ENCODE data around the gene SOD3.

SOD3 gene

DNA sequence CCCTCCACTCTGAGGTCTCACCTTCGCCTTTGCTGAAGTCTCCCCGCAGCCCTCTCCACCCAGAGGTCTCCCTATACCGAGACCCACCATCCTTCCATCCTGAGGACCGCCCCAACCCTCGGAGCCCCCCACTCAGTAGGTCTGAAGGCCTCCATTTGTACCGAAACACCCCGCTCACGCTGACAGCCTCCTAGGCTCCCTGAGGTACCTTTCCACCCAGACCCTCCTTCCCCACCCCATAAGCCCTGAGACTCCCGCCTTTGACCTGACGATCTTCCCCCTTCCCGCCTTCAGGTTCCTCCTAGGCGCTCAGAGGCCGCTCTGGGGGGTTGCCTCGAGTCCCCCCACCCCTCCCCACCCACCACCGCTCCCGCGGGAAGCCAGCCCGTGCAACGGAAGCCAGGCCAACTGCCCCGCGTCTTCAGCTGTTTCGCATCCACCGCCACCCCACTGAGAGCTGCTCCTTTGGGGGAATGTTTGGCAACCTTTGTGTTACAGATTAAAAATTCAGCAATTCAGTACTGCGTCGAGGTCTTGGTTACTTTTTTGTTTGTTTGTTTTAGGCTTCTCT lies 5.0 kb downstream of the SOD3 start:
- DNase-seq (ENCODE audit: extremely low read depth in 1 of 2, low read depth in 1 of 2) = no peak

DNA sequence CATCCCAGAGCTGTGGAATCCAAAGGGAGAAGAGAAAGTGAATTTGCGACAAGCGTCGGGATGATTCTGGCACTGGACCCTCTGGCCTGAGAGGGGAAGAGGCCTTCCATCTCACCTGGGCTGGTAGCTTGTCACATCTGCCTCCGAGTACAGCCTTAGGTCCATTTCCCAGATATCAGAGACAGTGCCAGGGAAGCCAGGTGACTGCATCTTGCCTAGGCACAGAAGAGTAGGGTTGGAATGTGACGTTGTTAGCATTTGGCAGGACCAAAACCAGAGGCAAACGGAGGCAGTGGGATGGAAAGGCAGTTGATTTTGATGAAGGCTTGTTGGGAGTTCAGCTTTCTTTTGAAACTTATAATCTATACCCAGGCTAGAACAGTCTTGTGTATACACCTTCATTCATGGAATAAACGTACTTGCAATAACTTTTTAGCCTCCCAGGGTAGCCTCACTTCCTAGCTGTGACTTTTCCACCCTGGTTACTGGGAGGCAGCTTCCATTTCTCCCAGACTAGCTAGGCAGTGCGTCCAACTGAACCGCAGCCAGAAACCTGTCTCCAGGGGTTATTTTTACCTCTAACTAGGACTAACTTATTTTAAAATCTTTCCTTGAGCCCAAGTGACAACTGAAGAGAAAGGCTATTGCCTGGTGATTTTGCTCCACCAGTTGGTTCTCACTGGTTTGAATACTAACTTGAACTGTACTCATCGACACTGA lies 5.9 kb downstream of the SOD3 start:
- DNase-seq (ENCODE audit: extremely low read depth in 1 of 2, low read depth in 1 of 2) = no peak

DNA sequence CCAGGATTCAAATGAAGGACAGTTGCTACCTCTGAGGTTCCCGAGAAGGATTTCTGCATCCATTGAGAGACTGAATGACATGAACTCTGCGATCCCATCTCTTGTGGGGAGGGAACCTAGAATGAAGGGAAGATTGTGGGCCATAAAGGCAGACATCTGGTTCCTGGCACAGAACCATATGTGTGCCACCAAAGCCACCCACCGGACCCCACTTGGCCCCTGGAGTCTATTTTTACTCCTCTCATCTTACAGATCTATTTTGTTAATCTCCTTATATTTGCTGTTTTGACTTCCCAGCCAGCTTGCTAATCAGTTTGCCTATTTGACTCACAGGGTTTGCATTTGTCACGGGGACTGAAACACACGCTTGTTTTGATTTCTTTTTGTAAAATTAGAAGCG lies 7.3 kb downstream of the SOD3 start:
- DNase-seq (ENCODE audit: extremely low read depth in 1 of 2, low read depth in 1 of 2) = no peak

DNA sequence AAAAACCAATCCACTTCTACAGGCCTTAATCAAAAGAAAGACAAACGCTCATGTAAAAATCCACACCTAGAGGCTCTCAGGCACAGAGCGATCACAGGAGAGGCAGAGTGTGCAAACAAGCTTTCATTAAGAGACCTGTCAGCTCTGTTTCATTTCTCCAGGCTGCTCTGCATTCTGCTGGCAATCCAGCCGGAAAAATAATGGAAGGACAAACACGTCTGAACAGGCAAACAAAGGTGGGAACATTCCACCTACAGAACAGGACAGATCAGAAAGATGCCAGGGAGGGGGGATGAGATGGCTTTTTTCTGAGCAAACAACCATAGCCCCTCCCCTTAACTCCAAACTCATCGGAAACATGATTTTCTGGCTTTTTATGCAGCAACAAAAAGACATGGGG lies 9.7 kb downstream of the SOD3 start:
- DNase-seq (ENCODE audit: extremely low read depth in 1 of 2, low read depth in 1 of 2) = no peak

DNA sequence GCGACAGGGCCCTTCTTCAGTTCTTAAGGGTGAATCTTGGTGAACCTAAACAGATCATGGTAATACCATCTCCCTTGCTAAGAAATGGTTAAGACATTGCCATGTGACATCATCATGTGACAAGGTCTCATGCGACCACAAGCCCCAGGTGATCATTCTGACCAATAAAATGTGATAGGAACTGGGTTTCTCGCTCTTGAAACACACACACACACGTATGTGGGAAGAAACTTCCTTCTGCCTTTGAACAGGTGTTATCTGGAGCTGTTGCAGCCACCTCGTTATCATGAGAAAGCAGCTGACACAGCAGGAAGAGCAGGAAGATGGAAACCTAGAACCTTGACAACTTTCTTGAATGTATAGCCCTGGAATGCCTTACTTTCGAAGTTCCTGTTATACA lies 10.2 kb downstream of the SOD3 start:
- no peak for DNase-seq (ENCODE audit: extremely low read depth in 1 of 2, low read depth in 1 of 2)

DNA sequence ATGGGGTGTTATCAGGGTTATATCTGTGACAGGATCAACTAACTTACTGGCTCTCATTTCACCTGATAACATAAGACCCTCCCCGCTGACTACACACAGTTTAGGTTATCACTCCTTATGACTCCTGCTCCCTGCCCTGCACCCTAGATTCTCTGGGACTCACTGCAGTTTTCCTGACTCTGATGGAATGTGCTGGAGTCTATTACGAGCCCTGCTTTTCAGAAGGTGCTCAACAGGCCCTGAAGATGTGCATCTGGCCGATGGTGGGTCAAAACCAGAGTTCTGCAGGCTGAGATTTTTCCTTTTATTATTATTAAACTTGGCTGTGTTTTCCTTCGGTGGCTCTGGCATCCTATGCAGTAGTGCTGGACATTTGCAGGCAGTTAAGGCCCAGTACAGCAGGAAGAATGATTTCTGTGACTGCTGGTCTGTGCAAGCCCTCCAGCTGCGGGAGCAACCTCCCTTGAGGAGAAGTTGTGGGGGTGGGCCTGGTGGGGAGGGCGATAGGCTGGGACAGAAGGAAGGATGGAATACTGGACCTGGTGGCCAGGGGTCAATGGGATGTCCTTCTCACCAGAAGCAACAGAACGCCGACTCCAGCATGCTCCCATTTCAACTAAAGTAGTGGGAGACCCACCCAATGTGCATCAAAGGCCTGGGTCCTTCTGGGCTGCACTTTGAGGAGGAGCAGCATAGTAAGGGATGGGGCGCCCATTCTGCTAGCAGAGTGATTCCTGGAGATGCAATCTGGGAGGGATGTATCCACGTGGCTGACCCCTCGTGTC lies 11.0 kb downstream of the SOD3 start:
- DNase-seq (ENCODE audit: extremely low read depth in 1 of 2, low read depth in 1 of 2) = no peak

DNA sequence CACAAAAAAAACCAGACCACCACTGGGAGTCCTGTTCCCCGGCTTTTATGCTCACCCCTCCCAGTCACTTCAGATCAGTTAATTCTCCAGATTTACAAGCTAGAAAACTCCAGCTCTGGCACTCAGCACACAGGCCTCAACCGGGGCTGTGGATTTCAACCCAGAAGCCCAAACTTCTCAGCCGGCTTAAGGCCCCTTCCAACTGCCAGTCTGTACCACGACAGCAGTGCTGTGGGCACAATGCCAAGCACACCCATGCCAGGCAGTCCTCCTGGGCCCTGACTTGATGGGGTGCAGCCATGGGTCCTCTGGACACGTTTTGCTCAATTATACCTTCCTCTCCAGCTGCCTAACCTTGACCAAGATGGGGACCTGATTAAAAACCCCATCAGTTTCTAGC lies 12.2 kb downstream of the SOD3 start:
- no peak for DNase-seq (ENCODE audit: extremely low read depth in 1 of 2, low read depth in 1 of 2)

DNA sequence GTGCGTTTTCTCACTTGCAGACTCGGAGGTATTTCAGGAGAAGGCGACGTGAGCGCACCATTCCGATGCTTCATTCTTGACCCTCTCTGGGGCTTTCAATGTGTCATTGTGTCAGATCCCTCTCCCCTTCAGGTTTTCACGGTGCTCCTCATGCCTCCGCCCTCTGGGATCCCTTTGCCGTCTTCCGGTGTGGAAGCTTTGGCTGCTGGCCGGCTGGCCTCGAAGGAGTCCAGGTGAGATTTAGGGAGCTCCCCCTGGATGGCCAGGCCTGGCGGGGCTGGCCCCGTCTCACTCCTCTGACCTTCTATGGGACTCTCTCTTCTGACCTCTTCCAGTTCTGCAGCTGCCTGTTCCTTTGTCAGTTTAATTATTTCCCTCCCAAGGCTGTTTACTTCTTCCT lies 12.9 kb downstream of the SOD3 start:
- DNase-seq (ENCODE audit: extremely low read depth in 1 of 2, low read depth in 1 of 2) = no peak

DNA sequence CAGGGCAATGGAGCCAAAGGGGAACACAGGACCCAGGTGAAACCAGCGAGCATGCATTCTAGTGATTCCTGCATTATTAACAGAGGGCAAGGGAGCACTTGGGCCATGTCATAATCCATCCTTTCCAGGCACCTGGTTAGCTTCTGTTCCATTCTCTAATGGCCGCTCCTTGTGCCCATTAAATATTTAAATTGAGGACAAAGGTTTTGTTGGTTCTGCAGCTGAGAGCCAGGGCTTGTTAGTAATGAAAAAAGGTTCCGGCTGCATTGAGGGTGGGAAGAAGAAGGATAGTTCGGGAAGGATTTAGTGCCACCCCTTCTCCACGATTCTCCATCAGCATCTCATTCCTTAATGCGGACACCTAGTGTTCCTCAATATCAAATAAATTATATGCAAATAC lies 13.6 kb downstream of the SOD3 start:
- DNase-seq (ENCODE audit: extremely low read depth in 1 of 2, low read depth in 1 of 2) = no peak

DNA sequence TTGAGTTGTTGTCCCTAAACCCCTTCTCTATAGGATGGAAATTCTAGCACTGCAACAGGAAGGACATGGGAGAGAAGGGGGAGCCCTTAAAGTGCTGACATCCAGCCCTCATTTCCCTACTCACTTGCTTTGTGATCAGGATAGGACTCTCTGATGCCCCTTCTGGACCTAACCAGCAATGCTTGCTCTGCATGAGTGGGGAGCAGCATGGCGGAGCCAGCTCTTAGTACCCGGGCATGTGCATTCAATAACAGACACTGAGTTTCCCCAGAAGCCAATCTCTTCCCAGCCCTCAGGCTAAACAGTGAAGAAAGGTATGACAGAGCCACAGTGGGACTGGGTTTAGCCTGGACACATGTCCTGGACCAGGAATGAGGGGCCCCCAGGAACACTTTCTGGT lies 14.0 kb downstream of the SOD3 start:
- no peak for DNase-seq (ENCODE audit: extremely low read depth in 1 of 2, low read depth in 1 of 2)

DNA sequence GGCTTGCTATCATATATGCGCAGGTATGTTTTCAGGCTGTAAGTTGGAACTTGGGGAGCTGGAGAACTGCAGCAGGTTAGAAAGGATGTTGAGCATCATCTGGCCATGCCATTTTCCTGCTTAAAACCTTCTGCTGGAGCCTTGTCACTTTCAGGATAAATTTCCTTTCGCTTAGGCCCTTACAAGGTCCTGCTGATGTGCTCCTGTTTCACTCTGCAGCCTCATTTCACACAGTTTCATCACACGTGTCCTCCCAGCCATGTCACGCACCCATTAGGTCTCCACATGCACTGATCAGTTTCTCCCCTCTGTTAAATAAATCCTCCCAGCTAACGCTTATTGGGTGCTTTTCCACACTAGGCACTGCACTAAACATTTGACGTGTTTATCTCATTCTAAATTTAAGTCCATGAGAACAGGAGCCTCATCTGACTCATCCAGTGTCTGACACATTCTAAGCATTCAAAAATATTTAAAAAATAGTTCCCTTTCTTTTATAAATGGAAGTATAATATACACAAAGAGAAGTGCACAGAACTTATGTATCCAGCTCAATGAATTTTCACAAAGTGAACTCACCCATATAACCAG lies 14.5 kb downstream of the SOD3 start:
- no peak for DNase-seq (ENCODE audit: extremely low read depth in 1 of 2, low read depth in 1 of 2)

DNA sequence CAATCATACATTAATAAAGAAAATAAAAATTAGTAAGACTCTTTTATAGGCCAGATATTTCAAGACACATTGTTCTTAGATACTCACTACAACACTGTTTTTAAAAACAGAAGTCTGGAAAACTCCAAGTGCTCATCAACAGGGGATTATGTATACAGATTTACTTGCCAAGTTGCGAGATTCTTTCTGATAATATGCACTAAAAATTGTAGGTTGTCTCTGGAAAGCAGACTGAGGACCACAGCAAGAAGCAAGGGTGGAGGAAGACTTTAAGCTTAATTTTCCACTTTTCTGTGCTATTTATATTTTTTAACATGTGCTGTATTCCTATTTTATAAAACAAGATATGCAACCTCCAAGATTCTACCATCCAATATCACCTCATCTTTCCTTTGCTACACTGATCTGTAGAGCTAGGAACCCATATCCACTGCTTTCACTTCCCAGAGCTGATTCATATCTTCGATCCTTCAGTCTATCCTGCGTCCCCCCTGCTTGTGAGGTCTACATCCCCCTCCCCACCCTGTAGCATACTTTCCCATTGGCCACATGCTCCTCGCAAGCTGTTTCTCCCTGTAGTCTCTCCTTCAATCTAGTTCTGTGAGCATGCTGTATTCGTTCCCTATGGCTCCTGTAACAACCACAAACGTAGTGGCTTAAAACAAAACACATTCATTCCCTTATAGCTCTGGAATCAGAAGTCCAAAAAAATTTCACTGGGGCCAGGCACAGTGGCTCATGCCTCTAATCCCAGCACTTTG lies 15.7 kb downstream of the SOD3 start:
- DNase-seq (ENCODE audit: extremely low read depth in 1 of 2, low read depth in 1 of 2) = no peak

DNA sequence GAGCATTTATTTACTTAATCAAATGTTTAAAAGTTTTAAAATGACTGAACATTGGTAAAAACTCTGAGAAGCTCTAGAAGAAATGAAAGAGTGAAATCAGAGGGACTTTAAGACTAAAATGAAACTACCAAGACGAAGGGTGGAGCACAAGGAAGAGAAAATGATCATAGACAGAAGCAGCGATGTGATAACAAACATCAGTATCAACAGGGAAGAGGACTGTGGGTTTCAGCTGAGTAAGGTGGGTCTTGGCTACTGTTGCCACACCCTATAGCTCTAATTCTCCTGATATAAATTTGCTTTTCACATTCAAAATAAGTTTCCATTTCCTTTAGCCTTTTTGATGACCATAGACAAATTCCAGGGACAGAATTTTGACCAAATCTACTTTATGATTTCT lies 18.4 kb downstream of the SOD3 start:
- no peak for DNase-seq (ENCODE audit: extremely low read depth in 1 of 2, low read depth in 1 of 2)

DNA sequence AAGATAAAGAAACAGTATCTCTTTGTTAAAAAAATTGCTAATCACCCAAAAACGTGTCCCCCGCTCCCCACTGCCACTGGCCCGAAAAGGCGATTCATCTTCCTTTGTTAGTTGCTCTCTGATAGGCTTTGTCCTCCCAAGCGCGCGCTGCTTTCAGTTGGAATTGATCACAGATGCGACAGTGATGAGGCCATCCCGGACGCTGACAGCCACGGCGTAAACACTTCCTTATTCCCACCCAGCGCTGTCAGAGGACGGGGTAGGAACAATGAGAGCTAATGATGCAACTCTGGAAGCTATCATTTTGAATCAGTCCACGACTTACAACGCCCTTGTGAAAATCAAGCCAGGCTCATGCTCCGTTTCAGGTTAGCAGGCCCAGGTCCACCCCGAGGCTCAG lies 21.4 kb downstream of the SOD3 start:
- no peak for DNase-seq (ENCODE audit: extremely low read depth in 1 of 2, low read depth in 1 of 2)

DNA sequence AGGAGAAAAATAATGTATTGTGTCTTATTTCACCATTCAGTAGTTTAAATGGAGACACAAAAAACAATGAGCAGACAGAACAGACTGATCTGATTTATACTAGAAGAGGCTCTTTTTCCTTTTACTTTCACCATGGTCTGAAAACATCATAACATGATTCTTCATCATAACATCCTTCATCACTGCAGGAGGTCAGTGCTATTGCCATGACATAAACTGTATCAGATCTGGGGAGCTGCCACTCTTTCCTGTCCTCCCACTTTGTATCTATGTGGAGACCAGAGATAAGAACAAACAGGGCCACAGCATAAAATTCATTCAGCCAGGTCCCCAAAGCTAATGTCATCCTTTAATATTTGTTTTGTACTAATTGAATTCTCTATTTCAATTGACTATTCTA lies 25.2 kb downstream of the SOD3 start:
- no peak for DNase-seq (ENCODE audit: extremely low read depth in 1 of 2, low read depth in 1 of 2)

DNA sequence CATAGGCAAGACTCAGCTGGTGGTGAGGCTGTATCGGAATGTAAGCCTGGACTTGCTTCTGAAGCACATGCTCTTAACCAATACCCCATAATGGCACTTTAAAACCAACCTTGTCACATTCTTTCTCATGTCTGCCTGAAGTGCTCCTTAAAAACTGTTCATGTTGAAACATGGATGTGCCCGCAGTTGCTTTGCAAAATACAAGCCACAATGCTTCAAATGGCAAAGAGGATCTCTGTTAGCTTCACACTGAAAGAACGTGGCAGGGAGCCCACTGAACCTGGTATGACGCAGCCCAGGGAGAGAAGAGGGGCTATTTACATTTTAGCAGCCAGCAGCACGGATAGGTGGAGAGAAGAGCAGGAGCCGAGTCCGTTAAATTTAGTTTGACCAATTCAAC lies 29.3 kb downstream of the SOD3 start:
- DNase-seq (ENCODE audit: extremely low read depth in 1 of 2, low read depth in 1 of 2) = no peak

DNA sequence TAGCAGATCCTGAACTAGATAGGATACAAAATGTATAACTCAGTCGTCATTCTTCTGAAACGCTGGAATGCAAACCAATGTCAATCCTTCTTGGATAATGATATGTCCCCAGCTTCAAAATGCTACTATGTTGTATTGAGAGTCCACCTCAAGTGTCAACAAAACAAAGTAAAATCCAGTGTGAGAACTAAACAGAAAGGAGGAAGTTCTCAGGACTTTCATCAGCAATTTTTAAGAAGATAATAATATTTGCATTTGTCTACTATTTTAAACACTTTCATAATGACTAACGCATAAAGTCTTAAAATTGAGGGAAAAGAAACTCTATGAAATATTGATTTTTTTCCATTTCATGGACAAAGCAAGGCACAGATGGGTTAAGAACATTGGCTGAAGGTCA lies 36.3 kb downstream of the SOD3 start:
- no peak for DNase-seq (ENCODE audit: extremely low read depth in 1 of 2, low read depth in 1 of 2)

DNA sequence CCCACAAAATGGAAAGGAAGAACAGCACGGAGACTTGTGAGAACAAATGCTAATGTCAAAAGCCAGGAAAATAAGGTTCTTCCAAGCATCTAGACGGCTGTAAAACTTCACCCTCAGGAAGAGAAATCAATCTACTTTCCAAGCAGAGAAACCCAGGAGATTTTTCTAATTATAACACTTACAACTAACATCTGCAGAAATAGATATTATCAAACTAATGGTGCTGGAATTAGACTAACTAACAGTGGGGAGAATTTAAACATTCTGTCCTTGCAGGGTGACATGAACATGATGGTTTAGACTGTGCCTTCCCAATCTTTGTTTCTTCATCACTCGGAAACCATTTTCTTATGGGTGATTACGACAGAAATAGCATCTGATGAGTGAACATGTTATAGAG lies 40.3 kb downstream of the SOD3 start:
- no peak for DNase-seq (ENCODE audit: extremely low read depth in 1 of 2, low read depth in 1 of 2)

DNA sequence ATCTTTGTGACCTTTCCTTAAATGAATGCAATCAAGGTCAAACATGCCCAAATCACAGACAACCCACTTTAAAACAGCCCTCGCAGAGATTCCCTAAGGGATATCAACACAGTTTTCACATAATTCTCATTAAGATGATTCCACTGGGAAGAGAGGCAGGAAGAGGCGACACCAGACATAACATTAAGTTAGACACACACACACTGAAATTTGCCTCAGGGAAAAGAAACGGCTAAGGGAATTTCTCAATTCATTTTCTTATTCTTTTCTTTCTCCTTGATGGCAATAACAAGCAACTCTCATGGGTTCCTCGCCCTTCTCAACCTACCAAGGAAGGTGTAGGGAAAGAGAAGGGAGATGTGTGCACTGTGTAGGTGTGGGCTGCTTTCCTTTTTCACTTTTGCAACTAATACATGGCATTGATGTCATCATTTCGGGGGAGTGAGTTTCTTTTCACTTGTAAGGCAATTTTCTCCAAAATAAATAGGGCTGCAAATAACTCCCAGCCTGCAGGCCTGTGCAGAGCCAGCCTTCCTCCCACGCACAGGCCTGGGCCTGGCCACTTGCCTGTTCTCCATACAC lies 41.4 kb downstream of the SOD3 start:
- DNase-seq (ENCODE audit: extremely low read depth in 1 of 2, low read depth in 1 of 2) = no peak

DNA sequence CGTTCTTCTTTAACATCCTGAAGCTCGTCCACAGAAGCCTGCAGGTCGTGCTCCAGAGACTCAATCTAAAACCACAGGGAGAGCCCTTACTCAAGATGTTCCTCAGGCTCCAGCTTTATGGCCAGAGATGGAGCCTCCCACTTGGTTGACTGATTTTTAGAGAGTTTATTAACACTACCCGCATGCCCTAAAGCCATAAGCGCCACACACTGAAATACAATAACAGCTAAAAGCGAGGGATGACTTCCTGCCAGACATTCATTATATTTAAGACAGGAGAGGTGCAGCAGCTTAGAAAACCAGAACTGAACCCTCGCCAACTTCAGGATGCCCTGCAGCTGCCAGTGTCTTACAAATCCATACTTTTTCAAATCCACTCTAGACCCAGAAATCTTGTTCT lies 42.0 kb downstream of the SOD3 start:
- no peak for DNase-seq (ENCODE audit: extremely low read depth in 1 of 2, low read depth in 1 of 2)

DNA sequence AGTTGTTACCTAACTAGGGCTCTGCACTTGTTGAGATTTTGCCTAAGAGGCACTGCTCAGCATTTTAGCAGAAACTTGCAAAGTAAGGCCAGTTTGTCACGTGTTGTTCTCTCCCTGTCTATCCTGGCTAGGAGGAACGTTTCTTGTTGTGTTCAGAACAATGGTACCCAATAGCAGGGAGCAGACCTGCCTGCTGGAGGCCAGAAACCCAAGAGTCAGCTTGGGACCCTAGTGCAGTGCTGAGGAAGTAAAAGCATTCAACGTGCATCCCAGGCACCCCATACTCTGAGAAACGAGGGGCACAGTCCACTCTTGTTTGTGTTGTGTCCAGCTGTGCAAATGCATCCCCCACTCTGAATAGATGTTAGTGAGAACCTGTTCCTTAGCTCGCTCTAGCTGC lies 42.4 kb downstream of the SOD3 start:
- no peak for DNase-seq (ENCODE audit: extremely low read depth in 1 of 2, low read depth in 1 of 2)

Measured in activated CD8-positive, alpha-beta memory T cell treated with anti-CD3 and anti-CD28 coated beads for 1 hour (primary cell).